Measurements from ENCODE around the gene SOX18. TPM values are rescaled to one million over a fixed set of nuclear protein-coding genes. Genes with fewer than 3 reads are reported as not detected.

SOX18 gene
- polyA plus RNA-seq, 1 experiment = not detected

GRCh38 chr20:64001607-64002011 lies 47.8 kb downstream of the SOX18 start:
- ChIA-PET POLR2A (no interaction called here), CTCF (interaction anchor here (0.7 to 1.2 kb wide), 2 partner anchors 9 to 17 kb away, joined by 3 to 4 read pairs; no protein-coding TSS in a partner anchor)
- TF ChIP-seq, protein P1, sequence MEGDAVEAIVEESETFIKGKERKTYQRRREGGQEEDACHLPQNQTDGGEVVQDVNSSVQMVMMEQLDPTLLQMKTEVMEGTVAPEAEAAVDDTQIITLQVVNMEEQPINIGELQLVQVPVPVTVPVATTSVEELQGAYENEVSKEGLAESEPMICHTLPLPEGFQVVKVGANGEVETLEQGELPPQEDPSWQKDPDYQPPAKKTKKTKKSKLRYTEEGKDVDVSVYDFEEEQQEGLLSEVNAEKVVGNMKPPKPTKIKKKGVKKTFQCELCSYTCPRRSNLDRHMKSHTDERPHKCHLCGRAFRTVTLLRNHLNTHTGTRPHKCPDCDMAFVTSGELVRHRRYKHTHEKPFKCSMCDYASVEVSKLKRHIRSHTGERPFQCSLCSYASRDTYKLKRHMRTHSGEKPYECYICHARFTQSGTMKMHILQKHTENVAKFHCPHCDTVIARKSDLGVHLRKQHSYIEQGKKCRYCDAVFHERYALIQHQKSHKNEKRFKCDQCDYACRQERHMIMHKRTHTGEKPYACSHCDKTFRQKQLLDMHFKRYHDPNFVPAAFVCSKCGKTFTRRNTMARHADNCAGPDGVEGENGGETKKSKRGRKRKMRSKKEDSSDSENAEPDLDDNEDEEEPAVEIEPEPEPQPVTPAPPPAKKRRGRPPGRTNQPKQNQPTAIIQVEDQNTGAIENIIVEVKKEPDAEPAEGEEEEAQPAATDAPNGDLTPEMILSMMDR (IDR thresholded peaks at IDR 0.05; ENCODE audit: insufficient read depth, low read depth, low read length) = no peak
- Histone ChIP-seq H3K4me3 (ENCODE audit: low read depth, low read length) (no peak overlapping the region), H3K27me3 (ENCODE audit: control insufficient read depth, insufficient read depth, low read length) (no peaks in the 10 kb centered on the region), H3K36me3 (ENCODE audit: control insufficient read depth, insufficient read depth, low read length) (peaks cover 22% of the 10 kb centered on the region)
- no peak for DNase-seq (ENCODE audit: low read depth)

GRCh38 chr20:64000906-64001305 lies 48.5 kb downstream of the SOX18 start:
- Histone ChIP-seq H3K4me3 (ENCODE audit: low read depth, low read length) (no peak overlapping the region), H3K36me3 (ENCODE audit: control insufficient read depth, insufficient read depth, low read length) (peaks cover 26% of the 10 kb centered on the region), H3K27me3 (ENCODE audit: control insufficient read depth, insufficient read depth, low read length) (no peaks in the 10 kb centered on the region)
- DNase-seq (ENCODE audit: low read depth) = no peak
- CTCF ChIA-PET = interaction anchor here (1.2 kb wide), 1 partner anchor 16 kb away, joined by 4 read pairs; no protein-coding TSS in a partner anchor
- POLR2A ChIA-PET = no interaction called here
- TF ChIP-seq, protein P1 (IDR thresholded peaks at IDR 0.05; ENCODE audit: insufficient read depth, low read depth, low read length) = no peak

Small RNA genes lying within 50 kb of the gene (small RNA-seq; reads per million reads assigned to genes)
- gene AL355803.1 (ENCODE audit: insufficient read length, low read depth, low replicate concordance) = not detected
- 0.63 reads per million for gene MIR6813 (ENCODE audit: insufficient read length, low read depth, low replicate concordance)

Other genes starting within 250 kb of the SOX18 start
- gene ZBTB46, start 218.4 kb downstream of the SOX18 start, polyA plus RNA-seq (2011; rRNA removed) = 0.13 and 0.32 TPM in 2 replicates
- not detected in 2 replicates for gene ABHD16B, start 188.1 kb downstream of the SOX18 start, polyA plus RNA-seq (2011; rRNA removed)
- 243 and 288 TPM in 2 replicates for gene TPD52L2, start 184.4 kb downstream of the SOX18 start, polyA plus RNA-seq (2011; rRNA removed)
- 33.7 and 45.6 TPM in 2 replicates for gene DNAJC5, start 154.5 kb downstream of the SOX18 start, polyA plus RNA-seq (2011; rRNA removed)
- 24.0 and 40.1 TPM in 2 replicates for gene UCKL1, start 93.2 kb downstream of the SOX18 start, polyA plus RNA-seq (2011; rRNA removed)
- 4.6 and 6.0 TPM in 2 replicates for gene ZNF512B, start 79.7 kb downstream of the SOX18 start, polyA plus RNA-seq (2011; rRNA removed)
- gene SAMD10, start 70.0 kb downstream of the SOX18 start, polyA plus RNA-seq (2011; rRNA removed) = 0.88 and 1.4 TPM in 2 replicates
- 37.9 and 52.3 TPM in 2 replicates for gene PRPF6, start 68.5 kb downstream of the SOX18 start, polyA plus RNA-seq (2011; rRNA removed)
- 0.05 and 0.06 TPM in 2 replicates for gene C20orf204, start 13.5 kb downstream of the SOX18 start, polyA plus RNA-seq (2011; rRNA removed)
- 17.3 and 34.2 TPM in 2 replicates for gene TCEA2, start 13.6 kb upstream of the SOX18 start, polyA plus RNA-seq (2011; rRNA removed)
- gene RGS19, start 29.9 kb upstream of the SOX18 start, polyA plus RNA-seq (2011; rRNA removed) = 12.1 and 14.5 TPM in 2 replicates
- 0.66 and 0.97 TPM in 2 replicates for gene OPRL1, start 30.4 kb upstream of the SOX18 start, polyA plus RNA-seq (2011; rRNA removed)
- not detected in 2 replicates for gene LKAAEAR1, start 34.8 kb upstream of the SOX18 start, polyA plus RNA-seq (2011; rRNA removed)
- gene NPBWR2, start 57.9 kb upstream of the SOX18 start, polyA plus RNA-seq (2011; rRNA removed) = not detected in 2 replicates
- not detected in 2 replicates for gene MYT1, start 114.8 kb upstream of the SOX18 start, polyA plus RNA-seq (2011; rRNA removed)
- 34.4 and 36.1 TPM in 2 replicates for gene PCMTD2, start 206.1 kb upstream of the SOX18 start, polyA plus RNA-seq (2011; rRNA removed)